Adipose tissue (tissue), 3 donors: ENCODE measurements around the gene GLI3. TPM values are rescaled to one million over a fixed set of nuclear protein-coding genes. Genes with fewer than 3 reads are reported as not detected.
"Not testable (repeated sequence)": the region's sequence is repeated elsewhere in the genome, so short reads cannot be mapped to it uniquely, and the experiment has no call there.

Experiments used
- H3K27ac ChIP-seq: one replicate; pipeline ENCODE4 v1.5.1; 2013; ENCODE audit warnings: low read depth, low read length
- WGBS, 3 donors: extraction: QIAGEN DNeasy Blood & Tissue Kit; methylation state at CpG; one replicate each; pipeline ENCODE4 v1.1.7; 2013; 5-methylcytosine and 5-hydroxymethylcytosine counted together
- polyA plus RNA-seq, 3 donors: library from polyadenylated mRNA; stranded (reverse); fragments of 200-250 nt; gene quantifications; one replicate each; pipeline ENCODE4 v1.2.3, GENCODE V29; 2013
- donor health status: healthy with polysubstance abuse.
- donor health status: Bipolar disorder and iron deficiency.
- donor health status: healthy.

The GLI3 gene
- polyA plus RNA-seq, 3 donors, result 0.51 to 8.4 (median 6.5) TPM

- 63 to 71% (median 69%) methylated on average over 3 of the region's 3 CpGs for WGBS, 3 donors
- no peak overlapping the region for H3K27ac ChIP-seq
These were observed 17.6 kb downstream of the GLI3 start for GRCh38 chr7:42219447-42219846.

- 84 to 91% (median 87%) methylated on average over 2 of the region's 2 CpGs for WGBS, 3 donors
- H3K27ac ChIP-seq, result no peak overlapping the region
These were observed 18.8 kb downstream of the GLI3 start for GRCh38 chr7:42218248-42218647.

GRCh38 chr7:42217548-42217947, 19.5 kb downstream of the GLI3 start:
- 57 to 67% (median 65%) methylated on average over 5 of the region's 5 CpGs for WGBS, 3 donors
- no peak overlapping the region for H3K27ac ChIP-seq

GRCh38 chr7:42217053-42217452, 20.0 kb downstream of the GLI3 start:
- WGBS, 3 donors, result 68 to 79% (median 71%) methylated on average over 6 of the region's 6 CpGs
- no peak overlapping the region for H3K27ac ChIP-seq

GRCh38 chr7:42214060-42214679, 22.8 kb downstream of the GLI3 start:
- 72 to 86% (median 86%) methylated on average over 8 of the region's 8 CpGs for WGBS, 3 donors
- H3K27ac ChIP-seq, result no peak overlapping the region

GRCh38 chr7:42213093-42213492, 23.9 kb downstream of the GLI3 start:
- H3K27ac ChIP-seq, result no peak overlapping the region
- 66 to 79% (median 71%) methylated on average over 3 of the region's 3 CpGs for WGBS, 3 donors

- H3K27ac ChIP-seq, result no peak overlapping the region
- 75 to 90% (median 90%) methylated on average over 8 of the region's 8 CpGs for WGBS, 3 donors
These were observed 24.4 kb downstream of the GLI3 start for GRCh38 chr7:42212541-42213090.

- WGBS, 3 donors, result 44 to 78% (median 64%) methylated on average over 3 of the region's 3 CpGs
- no peak overlapping the region for H3K27ac ChIP-seq
These were observed 25.1 kb downstream of the GLI3 start for GRCh38 chr7:42211938-42212337.

GRCh38 chr7:42210779-42211178, 26.2 kb downstream of the GLI3 start:
- WGBS, 3 donors, result 50 to 84% (median 56%) methylated on average over 3 of the region's 3 CpGs
- H3K27ac ChIP-seq, result no peak overlapping the region

- 70 to 83% (median 83%) methylated on average over 3 of the region's 3 CpGs for WGBS, 3 donors
- no peak overlapping the region for H3K27ac ChIP-seq
These were observed 26.7 kb downstream of the GLI3 start for GRCh38 chr7:42210333-42210732.

- H3K27ac ChIP-seq, result not testable (repeated sequence)
These were observed 27.9 kb downstream of the GLI3 start for GRCh38 chr7:42209085-42209484.

GRCh38 chr7:42208572-42208971, 28.4 kb downstream of the GLI3 start:
- H3K27ac ChIP-seq, result no peak overlapping the region

- 62 to 77% (median 69%) methylated on average over 2 of the region's 2 CpGs for whole genome bisulfite sequencing, 3 donors
- H3K27ac ChIP-seq, result no peak overlapping the region
These were observed 29.6 kb downstream of the GLI3 start for GRCh38 chr7:42207420-42207819.

- no peak overlapping the region for H3K27ac ChIP-seq
These were observed 33.7 kb downstream of the GLI3 start for GRCh38 chr7:42203336-42203735.

- no peak overlapping the region for H3K27ac ChIP-seq
- 84 to 95% (median 93%) methylated on average over 4 of the region's 4 CpGs for WGBS, 3 donors
These were observed 34.4 kb downstream of the GLI3 start for GRCh38 chr7:42202601-42203000.

- 64 to 68% (median 67%) methylated on average over 8 of the region's 8 CpGs for WGBS, 3 donors
- H3K27ac ChIP-seq, result no peak overlapping the region
These were observed 37.9 kb downstream of the GLI3 start for GRCh38 chr7:42198974-42199668.

- no peak overlapping the region for H3K27ac ChIP-seq
- 78 to 85% (median 78%) methylated on average over 6 of the region's 6 CpGs for WGBS, 3 donors
These were observed 38.7 kb downstream of the GLI3 start for GRCh38 chr7:42198296-42198695.

- H3K27ac ChIP-seq, result no peak overlapping the region
- 61 to 96% (median 95%) methylated on average over 12 of the region's 12 CpGs for WGBS, 3 donors
These were observed 39.6 kb downstream of the GLI3 start for GRCh38 chr7:42197451-42197850.

GRCh38 chr7:42194238-42194637, 42.8 kb downstream of the GLI3 start:
- no peak overlapping the region for H3K27ac ChIP-seq
- 48 to 73% (median 64%) methylated on average over 4 of the region's 4 CpGs for WGBS, 3 donors

GRCh38 chr7:42193471-42194129, 43.4 kb downstream of the GLI3 start:
- 34 to 49% (median 43%) methylated on average over 8 of the region's 8 CpGs for WGBS, 3 donors
- no peak overlapping the region for H3K27ac ChIP-seq
